Measurements from ENCODE around the gene SDK1.

The SDK1 gene

GRCh38 chr7:4174451-4174850 is 873.4 kb downstream of the SDK1 start:
- TF ChIP-seq CTCF (IDR thresholded peaks at IDR 0.05; ENCODE audit: control insufficient read depth, extremely low read depth, insufficient read depth), result no peak
- no peak overlapping the region for H3K4me3 ChIP-seq (ENCODE audit: low read depth, low read length)
- no peak for DNase-seq (ENCODE audit: low read depth)

DNA sequence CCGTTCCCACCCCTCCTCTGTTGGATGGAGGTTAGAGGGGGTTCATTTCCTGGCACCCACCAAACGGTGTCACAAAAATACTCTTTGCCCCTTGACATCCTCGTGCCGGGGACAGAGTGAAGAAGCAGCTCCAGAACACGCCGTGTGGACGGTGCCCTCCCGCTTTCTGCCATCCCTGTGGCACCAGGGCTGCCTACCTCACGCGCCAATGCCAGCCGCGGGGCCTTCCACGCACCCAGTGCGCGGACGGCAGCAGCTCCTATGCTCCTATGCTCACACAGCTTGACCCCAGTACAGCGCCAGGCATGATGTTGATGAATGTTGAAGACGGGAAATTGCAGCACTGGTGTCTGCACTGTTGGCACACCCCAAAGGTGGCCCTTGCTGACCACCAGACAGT is 873.8 kb downstream of the SDK1 start:
- TF ChIP-seq CTCF (IDR thresholded peaks at IDR 0.05; ENCODE audit: control insufficient read depth, extremely low read depth, insufficient read depth), result no peak
- DNase-seq (ENCODE audit: low read depth), result no peak
- no peak overlapping the region for H3K4me3 ChIP-seq (ENCODE audit: low read depth, low read length)

DNA sequence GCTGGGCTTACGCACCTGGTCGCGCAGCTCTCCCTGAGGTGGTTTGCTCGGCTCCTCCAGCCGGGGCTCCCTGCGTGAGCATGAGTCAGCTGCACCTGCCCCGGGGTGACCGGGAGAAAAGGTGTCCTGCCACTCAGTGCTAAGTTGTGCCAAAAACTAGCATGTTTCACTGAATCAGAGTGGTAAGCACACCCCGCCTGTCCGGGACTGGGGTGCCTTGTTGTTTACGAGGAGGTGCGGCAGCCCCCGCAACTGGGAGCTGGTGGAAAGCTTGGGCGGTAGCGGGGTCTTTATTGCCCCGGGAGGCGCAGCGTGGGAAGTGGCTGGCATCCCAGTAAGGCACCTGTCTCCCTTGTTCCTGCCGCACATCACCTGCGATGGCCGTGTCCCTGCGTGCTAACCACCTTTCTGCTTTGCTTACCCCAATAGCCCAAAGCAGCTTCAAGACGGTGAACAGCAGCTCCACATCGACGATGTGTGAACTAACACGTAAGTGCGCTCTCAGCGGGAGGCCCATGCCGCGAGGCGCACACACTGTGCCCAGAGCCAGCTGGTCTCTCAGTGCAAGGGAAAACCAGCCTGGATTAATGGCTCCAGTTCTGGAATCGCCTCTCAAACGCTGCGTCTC is 874.4 kb downstream of the SDK1 start:
- no peak for TF ChIP-seq CTCF (IDR thresholded peaks at IDR 0.05; ENCODE audit: control insufficient read depth, extremely low read depth, insufficient read depth)
- DNase-seq (ENCODE audit: low read depth), result no peak
- no peak overlapping the region for H3K4me3 ChIP-seq (ENCODE audit: low read depth, low read length)

- H3K4me3 ChIP-seq (ENCODE audit: low read depth, low read length), result no peak overlapping the region
- no peak for DNase-seq (ENCODE audit: low read depth)
- TF ChIP-seq CTCF (IDR thresholded peaks at IDR 0.05; ENCODE audit: control insufficient read depth, extremely low read depth, insufficient read depth), result no peak
Measured at GRCh38 chr7:4177001-4177400, 875.9 kb downstream of the SDK1 start.

GRCh38 chr7:4178416-4178815 is 877.4 kb downstream of the SDK1 start:
- H3K4me3 ChIP-seq (ENCODE audit: low read depth, low read length), result no peak overlapping the region
- no peak for DNase-seq (ENCODE audit: low read depth)
- no peak for TF ChIP-seq CTCF (IDR thresholded peaks at IDR 0.05; ENCODE audit: control insufficient read depth, extremely low read depth, insufficient read depth)

GRCh38 chr7:4178916-4179687 is 878.0 kb downstream of the SDK1 start:
- no peak for TF ChIP-seq CTCF (IDR thresholded peaks at IDR 0.05; ENCODE audit: control insufficient read depth, extremely low read depth, insufficient read depth)
- H3K4me3 ChIP-seq (ENCODE audit: low read depth, low read length), result no peak overlapping the region
- DNase-seq (ENCODE audit: low read depth), result no peak
